D721Med (cell line): Measurements from ENCODE around the gene WBP1L.
"Not testable (repeated sequence)": the region's sequence is repeated elsewhere in the genome, so short reads cannot be mapped to it uniquely, and the experiment has no call there.

ENCODE experiments used
- DNase-seq: peaks from one replicate; pipeline ENCODE4 v3.0.0; 2011; ENCODE audit warnings: low spot score; ENCODE audit not compliant: insufficient read length
- FAIRE-seq: peaks from 2 replicates; lab custom pipeline; 2011; peaks lifted over from hg19 to GRCh38; lab: Jason Lieb, UNC
- TF ChIP-seq, protein P1 (sequence below): IDR thresholded peaks from 2 replicates; pipeline ENCODE4 v1.5.1; 2012; ENCODE audit warnings: mild to moderate bottlenecking, control low read depth; ENCODE audit not compliant: insufficient read depth; ENCODE audit errors: missing control alignments

WBP1L gene

DNA sequence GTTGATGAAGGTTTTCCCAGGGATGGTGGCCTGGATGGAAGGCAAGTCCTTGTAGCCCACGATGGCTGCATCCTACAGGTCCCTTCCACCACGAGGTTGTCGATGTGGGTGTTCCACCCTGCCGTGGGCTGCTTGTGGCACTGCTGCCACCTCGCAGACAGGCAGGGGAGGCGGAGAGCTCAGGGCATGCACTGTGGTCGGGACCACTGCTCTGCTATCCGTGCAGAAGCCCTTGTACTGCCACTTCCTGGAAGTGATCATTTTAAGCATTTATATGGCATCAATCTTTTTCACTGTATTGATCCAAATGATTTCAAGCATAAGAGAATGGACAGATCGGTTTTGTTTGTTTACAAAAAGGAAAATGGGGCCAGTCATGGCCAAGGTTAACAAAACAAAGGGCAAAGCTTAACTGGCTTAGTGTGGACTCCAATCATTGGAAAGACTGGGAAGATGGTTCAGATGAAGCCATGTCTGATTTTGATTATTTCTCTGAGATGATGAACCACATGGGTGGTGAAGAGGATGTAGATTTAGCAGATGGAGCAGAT, 101.7 kb downstream of the WBP1L start:
- no peak for DNase-seq
- FAIRE-seq: no peak
- TF ChIP-seq, protein P1, sequence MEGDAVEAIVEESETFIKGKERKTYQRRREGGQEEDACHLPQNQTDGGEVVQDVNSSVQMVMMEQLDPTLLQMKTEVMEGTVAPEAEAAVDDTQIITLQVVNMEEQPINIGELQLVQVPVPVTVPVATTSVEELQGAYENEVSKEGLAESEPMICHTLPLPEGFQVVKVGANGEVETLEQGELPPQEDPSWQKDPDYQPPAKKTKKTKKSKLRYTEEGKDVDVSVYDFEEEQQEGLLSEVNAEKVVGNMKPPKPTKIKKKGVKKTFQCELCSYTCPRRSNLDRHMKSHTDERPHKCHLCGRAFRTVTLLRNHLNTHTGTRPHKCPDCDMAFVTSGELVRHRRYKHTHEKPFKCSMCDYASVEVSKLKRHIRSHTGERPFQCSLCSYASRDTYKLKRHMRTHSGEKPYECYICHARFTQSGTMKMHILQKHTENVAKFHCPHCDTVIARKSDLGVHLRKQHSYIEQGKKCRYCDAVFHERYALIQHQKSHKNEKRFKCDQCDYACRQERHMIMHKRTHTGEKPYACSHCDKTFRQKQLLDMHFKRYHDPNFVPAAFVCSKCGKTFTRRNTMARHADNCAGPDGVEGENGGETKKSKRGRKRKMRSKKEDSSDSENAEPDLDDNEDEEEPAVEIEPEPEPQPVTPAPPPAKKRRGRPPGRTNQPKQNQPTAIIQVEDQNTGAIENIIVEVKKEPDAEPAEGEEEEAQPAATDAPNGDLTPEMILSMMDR: no peak

DNA sequence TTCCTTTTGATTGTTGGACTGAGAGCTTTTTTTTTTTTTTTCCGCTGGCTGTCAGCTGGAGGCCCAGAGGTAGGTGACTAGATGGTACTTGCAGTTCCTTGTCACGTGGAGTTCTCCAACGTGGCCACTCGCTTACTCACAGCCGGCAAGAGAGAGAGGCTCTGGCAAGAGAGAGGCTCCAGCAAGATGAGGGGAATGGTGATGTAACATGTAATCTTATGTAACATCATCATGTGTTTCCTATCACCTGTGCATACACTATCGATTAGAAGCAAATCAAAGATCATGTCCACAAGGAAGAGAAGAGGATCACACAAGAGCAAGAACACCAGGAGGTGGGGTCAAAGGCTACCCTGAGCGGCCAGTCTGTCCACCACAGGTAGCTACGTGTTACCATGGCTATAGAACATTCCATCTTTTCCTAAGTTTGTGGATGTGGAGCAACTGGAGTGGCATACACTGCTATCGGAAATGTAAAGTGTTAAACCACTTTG, 106.3 kb downstream of the WBP1L start:
- FAIRE-seq: no peak

DNA sequence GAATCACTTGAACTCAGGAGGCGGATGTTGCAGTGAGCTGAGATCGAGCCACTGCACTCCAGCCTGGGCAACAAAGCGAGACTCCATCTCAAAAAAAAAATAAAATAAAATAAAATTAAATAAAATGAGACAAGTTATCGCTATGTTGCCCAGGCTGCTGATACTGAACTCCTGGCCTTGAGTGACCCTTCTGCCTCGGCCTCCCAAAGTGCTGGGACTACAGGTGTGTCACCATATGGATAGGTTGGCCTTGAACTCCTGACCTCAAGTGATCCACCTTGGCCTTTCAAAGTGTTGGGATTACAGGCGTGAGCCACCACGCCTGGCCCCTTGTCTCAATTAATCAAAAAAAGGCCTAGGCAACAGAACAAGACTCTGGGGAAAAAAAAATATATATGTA, 109.5 kb downstream of the WBP1L start:
- FAIRE-seq, DNase-seq: not testable (repeated sequence)

More for the DNA sequence above, 106.3 kb downstream of the WBP1L start:
- DNase-seq: no peak
- TF ChIP-seq, protein P1: no peak

DNA sequence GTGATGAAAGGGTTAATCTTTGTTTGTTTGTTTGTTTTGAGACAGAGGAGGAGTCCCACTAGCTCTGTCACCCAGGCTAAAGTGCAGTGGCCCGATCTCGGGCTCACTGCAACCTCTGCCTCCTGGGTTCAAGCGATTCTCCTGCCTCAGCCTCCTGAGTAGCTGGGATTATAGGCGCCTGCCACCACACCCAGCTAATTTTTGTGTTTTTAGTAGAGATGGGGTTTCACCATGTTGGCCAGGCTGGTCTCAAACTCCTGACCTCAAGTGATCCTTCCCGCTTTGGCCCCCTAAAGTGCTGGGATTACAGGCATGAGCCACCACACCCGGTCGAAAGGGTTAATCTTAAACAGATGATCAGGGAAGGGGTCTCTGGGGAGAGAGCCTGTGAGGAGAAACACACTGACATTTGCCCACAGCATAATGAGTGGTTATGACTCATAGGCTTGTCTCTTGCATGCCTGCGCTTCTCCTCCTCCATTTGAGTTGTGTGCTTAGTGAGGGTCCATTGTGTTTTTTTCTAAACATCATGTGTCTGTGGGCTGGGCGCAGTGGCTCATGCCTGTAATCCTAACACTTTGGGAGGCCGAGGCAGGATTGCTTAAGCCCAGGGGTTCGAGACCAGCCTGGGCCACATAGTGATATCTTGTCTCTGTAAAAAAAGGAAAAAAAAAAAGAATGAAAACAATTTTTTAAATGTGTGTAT, 112.1 kb downstream of the WBP1L start:
- DNase-seq, FAIRE-seq: not testable (repeated sequence)

DNA sequence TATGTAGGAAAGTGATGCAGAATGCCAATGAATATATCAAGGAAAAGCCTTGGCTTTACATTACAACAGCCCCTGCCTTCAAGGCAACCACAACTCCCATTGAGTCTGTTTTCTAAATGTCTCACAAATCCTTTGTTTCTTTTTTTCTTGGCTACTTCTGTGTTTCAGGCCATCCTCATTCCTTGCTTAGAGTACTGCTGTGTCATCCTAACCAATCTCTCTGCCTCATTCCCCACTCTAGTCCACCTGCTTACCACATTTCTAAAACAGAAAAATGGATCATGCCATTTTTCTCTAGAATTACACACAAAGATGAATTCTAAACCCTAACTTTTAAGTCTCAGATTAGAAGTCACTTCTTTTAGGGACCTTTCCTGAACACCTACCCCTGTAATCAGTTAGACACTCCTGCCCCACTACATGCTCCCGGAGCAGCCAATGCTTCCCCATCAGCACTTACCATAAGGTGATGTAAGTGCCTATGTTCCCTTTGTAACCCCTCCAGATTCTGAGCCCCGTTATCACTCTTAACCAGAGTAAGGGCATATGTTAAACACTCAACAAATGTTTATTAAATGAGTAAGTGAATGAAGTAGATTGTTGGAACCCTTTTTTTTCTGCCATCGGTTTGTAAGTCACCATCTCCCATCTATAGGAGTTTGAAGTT, 113.1 kb downstream of the WBP1L start:
- TF ChIP-seq, protein P1: no peak
- DNase-seq (no peak), FAIRE-seq (no peak)

DNA sequence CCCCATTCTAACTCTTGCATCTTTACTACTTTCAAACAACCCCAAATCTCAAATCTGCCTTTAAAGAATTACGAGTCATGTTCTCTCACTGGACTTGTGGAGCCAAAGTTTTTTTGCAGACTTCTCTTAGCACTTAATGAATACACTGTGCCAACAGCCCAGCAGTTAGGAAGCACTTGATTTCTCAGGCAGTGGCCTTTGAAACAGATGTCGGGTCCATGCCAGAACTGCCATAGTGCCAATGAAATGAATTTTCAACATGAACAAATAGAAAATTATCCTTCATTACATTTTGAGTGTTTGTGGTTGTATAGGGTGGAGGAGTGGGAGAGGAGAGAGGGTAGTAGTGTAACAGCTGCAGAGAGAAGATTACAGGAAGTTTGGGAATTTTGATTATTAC, 116.2 kb downstream of the WBP1L start:
- FAIRE-seq: no peak
- TF ChIP-seq, protein P1: no peak
- DNase-seq: no peak

DNA sequence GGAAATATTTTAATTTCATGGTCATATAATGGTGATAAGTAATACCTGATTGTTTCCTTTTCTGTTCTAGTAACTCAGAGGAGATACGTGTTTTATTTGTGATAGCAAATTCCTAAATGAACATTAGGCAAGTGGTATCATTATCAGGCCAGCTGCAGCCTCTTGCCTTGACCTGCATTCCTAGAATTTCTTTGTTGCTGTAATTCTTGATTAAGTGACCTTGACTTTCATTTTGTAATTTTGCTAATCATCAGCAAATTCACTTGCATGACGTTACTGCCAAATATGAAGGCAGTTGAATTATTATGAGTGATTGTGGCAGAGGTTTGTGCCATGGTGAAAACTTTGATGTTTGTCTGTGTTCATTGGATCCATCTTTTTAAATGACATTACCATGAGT, 119.9 kb downstream of the WBP1L start:
- FAIRE-seq: peak; percentile 11
- TF ChIP-seq, protein P1: no peak
- DNase-seq: no peak

DNA sequence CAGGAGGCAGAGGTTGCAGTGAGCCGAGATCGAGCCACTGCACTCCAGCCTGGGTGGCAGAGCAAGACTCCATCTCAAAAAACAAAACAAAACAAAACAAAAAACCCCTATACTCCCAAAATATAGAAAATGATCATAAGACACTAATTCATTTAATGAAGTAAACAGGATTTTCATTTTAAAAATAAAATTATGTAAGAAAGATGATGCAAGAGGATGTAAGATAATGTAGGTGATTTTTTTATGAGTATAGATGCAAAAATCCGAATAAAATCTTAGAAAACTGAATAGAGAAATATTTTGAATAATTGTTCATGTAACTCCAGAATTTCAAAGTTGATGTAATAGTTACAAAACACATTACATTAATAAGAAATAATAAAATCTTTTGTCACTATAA, 121.9 kb downstream of the WBP1L start:
- TF ChIP-seq, protein P1: no peak
- DNase-seq (no peak), FAIRE-seq (no peak)
